Fibroblast of villous mesenchyme (primary cell): ENCODE data around the gene ATXN3. TPM values are rescaled to one million over a fixed set of nuclear protein-coding genes. Genes with fewer than 3 reads are reported as not detected.

Experiments used
- DNase-seq: peaks from one replicate; pipeline ENCODE4 v3.0.0-alpha.2; 2010; ENCODE audit warnings: low read depth
- H3K4me3 ChIP-seq: 2 replicates; pipeline ENCODE4 v1.5.1; 2011; ENCODE audit warnings: low read depth, mild to moderate bottlenecking, low read length
- CTCF ChIP-seq: IDR thresholded peaks from 2 replicates; pipeline ENCODE4 v1.5.1; 2012; ENCODE audit warnings: low read depth, mild to moderate bottlenecking, low read length; ENCODE audit not compliant: insufficient read depth
- total RNA-seq: library from RNA; depleted of rRNA; stranded (reverse); fragments of >200 nt; gene quantifications from 2 replicates; pipeline ENCODE4 v1.2.3, GENCODE V29; 2012

The ATXN3 gene
- total RNA-seq, 1 donor, result 21.6 TPM

- no peak overlapping the region for H3K4me3 ChIP-seq
- no peak for DNase-seq
- no peak for TF ChIP-seq CTCF
Observed at GRCh38 chr14:92012121-92012748, 94.1 kb downstream of the ATXN3 start.

- no peak overlapping the region for H3K4me3 ChIP-seq
- no peak for DNase-seq
- TF ChIP-seq CTCF, result no peak
Observed at GRCh38 chr14:92010644-92011043, 95.7 kb downstream of the ATXN3 start.

GRCh38 chr14:92009604-92010003 lies 96.8 kb downstream of the ATXN3 start:
- H3K4me3 ChIP-seq, result no peak overlapping the region
- DNase-seq, result no peak
- TF ChIP-seq CTCF, result no peak

Other genes with a start within 250 kb of the ATXN3 start
- gene TC2N, start 239.0 kb downstream of the ATXN3 start, total RNA-seq, result 0.97 and 1.3 TPM in 2 replicates
- 77.7 and 85.0 TPM in 2 replicates for gene FBLN5, start 158.9 kb downstream of the ATXN3 start, total RNA-seq
- 28.7 and 45.3 TPM in 2 replicates for gene TRIP11, start 66.5 kb downstream of the ATXN3 start, total RNA-seq
- gene NDUFB1, start 15.1 kb upstream of the ATXN3 start, total RNA-seq, result 243 and 263 TPM in 2 replicates
- gene CPSF2, start 15.4 kb upstream of the ATXN3 start, total RNA-seq, result 45.1 and 67.8 TPM in 2 replicates
- gene SLC24A4, start 216.6 kb upstream of the ATXN3 start, total RNA-seq, result not detected in 2 replicates